GM19238 (cell line): ENCODE data around the gene MIF4GD.

Experiments
- DNase-seq: peaks from one replicate; pipeline ENCODE4 v3.0.0; 2011; ENCODE audit warnings: low spot score; ENCODE audit not compliant: insufficient read length

Gene MIF4GD

DNA sequence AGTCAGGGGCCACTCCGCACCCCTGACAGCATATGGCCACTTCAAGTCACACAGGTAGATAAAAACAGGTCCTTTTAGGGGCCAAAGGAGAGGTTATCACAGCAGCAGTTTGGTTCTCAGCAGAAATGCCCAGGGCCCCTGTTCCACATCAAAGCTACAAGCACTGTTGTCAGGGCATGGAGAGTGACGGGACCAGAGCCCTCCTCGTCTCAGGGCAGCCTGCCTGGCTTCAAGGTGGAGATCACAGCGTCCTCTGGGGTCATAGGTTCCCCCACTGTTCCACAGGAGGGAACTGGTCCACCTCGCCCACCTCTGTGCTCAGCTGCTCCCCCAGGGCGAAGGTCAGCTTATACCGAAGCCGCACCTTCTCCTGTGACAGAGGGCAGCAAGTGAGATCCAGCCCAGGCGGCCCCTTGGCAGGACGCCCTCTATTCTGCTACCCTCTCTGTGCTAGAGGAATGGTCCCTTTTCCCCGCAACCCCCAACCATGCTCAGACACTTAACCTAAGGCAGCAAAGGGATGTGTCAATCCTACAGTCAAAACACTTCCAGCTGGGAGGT, 32.9 kb downstream of the MIF4GD start:
- DNase-seq, result no peak

GRCh38 chr17:75237100-75238014, 33.7 kb downstream of the MIF4GD start:
- DNase-seq, result no peak

DNA sequence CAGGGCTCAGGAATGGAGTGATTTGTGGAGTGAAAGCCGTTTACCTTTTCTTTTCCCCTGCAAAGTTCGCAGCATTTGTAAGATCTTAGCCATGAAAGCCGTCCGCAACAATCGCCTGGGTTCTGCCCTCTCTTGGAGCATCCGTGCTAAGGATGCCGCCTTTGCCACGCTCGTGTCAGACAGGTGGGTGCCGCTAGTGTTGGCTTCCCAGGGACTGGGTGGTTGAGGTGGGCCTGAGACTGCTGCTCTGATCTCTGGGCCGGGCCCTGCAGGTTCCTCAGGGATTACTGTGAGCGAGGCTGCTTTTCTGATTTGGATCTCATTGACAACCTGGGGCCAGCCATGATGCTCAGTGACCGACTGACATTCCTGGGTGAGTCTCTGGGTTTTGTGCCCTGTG, 38.2 kb downstream of the MIF4GD start:
- no peak for DNase-seq

GRCh38 chr17:75231741-75232464, 39.1 kb downstream of the MIF4GD start:
- no peak for DNase-seq

DNA sequence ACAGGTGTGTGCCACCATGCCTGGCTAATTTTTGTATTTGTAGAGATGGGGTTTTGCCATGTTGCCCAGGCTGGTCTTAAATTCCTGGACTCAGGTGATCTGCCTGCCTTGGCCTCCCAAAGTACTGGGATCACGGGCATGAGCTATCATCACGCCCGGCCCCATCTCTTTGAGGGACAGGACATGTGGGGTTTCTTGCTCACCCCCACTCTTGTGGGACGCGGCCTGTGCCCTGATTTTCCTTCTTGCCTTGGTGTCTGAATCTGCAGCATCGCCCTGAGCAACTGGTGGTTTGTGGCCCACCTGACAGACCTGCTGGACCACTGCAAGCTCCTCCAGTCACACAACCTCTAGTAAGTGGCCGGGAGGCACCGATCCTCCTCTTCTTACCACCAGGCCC, 40.0 kb downstream of the MIF4GD start:
- DNase-seq, result no peak

DNA sequence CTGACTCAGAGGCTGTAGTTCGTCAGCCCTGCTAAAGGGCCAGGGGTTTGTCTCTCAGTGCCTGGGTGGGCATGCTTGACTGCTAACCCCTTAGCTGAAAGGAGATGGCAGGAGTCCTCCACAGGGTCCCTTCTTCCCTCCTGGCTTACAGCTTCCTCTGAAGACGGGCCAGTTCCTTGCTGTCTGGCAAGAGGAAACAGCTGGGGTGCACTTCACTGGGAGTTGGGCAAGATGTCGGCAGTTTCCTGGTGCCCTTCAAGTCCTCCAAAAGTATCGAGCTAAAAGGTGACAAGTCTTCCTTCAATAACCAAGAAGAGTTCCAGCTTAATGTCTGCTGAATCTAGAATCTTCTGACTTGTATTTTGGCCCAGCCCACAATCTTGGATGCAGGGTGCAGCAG, 42.2 kb downstream of the MIF4GD start:
- no peak for DNase-seq

DNA sequence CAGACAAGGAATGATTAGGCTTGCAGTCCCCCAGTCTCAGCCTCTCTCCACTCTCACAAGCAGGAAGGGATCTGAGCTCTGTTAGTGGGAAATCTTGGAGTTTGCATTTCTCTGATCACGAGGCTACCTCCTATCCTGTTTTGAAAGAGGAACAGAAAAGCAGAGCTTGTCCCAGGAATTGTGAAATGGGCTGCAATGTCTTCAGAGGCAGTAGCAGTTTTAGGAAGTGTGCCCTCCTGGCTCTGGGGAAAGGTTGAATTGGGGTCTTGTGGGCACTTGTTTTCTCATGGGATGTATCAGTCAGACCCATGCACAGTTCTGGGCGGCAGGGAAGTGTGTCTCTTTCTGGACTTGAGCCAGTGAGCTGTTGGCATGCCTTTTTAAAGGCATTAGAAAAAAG, 42.7 kb downstream of the MIF4GD start:
- DNase-seq, result no peak

GRCh38 chr17:75227729-75228128, 43.3 kb downstream of the MIF4GD start:
- DNase-seq, result no peak

DNA sequence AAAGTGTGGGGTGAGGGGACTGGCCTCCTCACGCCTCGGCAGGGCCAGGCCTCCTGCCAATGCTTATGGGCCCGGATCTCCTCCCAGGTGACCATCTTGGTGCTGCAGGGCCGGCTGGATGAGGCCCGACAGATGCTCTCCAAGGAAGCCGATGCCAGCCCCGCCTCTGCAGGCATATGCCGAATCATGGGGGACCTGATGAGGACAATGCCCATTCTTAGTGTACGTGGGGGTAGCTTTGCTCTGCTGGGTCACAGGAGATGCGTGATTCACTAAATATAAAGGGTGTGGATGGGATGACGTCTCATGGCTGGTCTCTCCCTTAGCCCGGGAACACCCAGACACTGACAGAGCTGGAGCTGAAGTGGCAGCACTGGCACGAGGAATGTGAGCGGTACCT, 46.0 kb downstream of the MIF4GD start:
- DNase-seq, result no peak

DNA sequence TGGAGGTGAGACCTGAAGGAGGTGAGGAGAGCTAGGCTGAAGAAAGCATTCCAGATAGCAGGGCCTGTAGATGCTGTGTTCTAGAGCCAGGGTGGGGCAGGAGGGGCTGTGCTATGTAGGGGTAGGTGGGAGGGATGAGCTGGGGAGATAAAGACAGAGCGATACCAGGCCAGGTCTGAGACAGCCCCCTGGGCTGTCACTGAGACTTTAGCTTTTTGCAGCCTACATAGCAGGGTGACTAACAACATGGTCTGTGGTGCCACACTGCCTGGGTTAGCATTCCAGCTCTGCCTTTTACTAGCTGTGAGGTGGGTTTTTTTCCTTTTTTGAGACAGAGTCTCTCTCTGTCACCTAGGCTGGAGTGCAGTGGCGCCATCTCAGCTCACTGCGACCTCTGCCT, 51.2 kb downstream of the MIF4GD start:
- no peak for DNase-seq

DNA sequence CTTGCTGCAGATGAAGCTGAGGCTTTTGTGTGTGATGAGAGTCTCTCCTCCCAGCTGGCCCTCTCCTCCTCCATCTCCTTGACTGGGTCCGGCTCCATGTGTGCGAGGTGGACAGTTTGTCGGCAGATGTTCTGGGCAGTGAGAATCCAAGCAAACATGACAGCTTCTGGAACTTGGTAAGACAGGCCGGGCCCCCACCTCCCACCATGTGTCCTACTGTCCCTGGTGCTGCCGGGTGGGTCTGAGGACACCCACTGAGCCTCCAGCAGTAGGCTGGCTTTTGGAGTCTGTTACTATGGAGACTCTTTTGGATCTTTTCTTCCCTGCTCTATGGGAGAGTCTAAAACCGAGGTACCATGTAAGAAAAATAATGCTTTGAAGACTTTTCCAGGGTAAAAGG, 52.9 kb downstream of the MIF4GD start:
- DNase-seq, result no peak
